CD4-positive, alpha-beta T cell treated with Interleukin-6 for 4 hours (primary cell): Measurements from ENCODE around the gene DYNLT1.

Experiments used
- DNase-seq: peaks from one replicate; pipeline ENCODE4 v3.0.0-alpha.2; 2020; ENCODE audit warnings: mixed read lengths

DYNLT1 gene

GRCh38 chr6:158595223-158595622 lies 49.3 kb downstream of the DYNLT1 start:
- peak; percentile 35 for DNase-seq

GRCh38 chr6:158593670-158594069 lies 50.9 kb downstream of the DYNLT1 start:
- DNase-seq = no peak

- no peak for DNase-seq
Observed at GRCh38 chr6:158591810-158592209, 52.7 kb downstream of the DYNLT1 start.

GRCh38 chr6:158591134-158591809 lies 53.3 kb downstream of the DYNLT1 start:
- no peak for DNase-seq

- DNase-seq = no peak
Observed at GRCh38 chr6:158589366-158589765, 55.2 kb downstream of the DYNLT1 start.

GRCh38 chr6:158586652-158587051 lies 57.9 kb downstream of the DYNLT1 start:
- DNase-seq = no peak
